ENCODE data around the gene OTOA.

- TF ChIP-seq POLR2A (IDR thresholded peaks at IDR 0.05; ENCODE audit: low read length) (no peak), GATA1 (IDR thresholded peaks at IDR 0.05; ENCODE audit: low read depth, low read length) (no peak)
Observed at GRCh38 chr16:21667575-21667974, 3.8 kb downstream of the OTOA start.
